H9 (cell line): Measurements from ENCODE around the gene ST3GAL6. TPM values are rescaled to one million over a fixed set of nuclear protein-coding genes. Genes with fewer than 3 reads are reported as not detected.
A peak's percentile ranks its signal among the peaks of the same experiment; 100 is the strongest.

ENCODE experiments used
- DNase-seq: peaks from one replicate; pipeline ENCODE4 v3.0.0-alpha.2; 2017
- H2AFZ ChIP-seq: one replicate; pipeline ENCODE4 v1.6.1; 2013; ENCODE audit warnings: mild to moderate bottlenecking, low read length, control low read depth, moderate library complexity
- H2AK5ac ChIP-seq: 2 replicates; pipeline ENCODE4 v1.6.1; 2013; ENCODE audit warnings: low read length, control low read depth, mixed read lengths; ENCODE audit not compliant: insufficient read length
- H2BK120ac ChIP-seq: one replicate; pipeline ENCODE4 v1.6.1; 2013; ENCODE audit warnings: low read depth, mild to moderate bottlenecking, low read length, control low read depth, inconsistent platforms; ENCODE audit not compliant: poor library complexity, severe bottlenecking
- H2BK12ac ChIP-seq: 2 replicates; pipeline ENCODE4 v1.6.1; 2013; ENCODE audit warnings: low read length, control low read depth, mixed read lengths, low read depth; ENCODE audit not compliant: insufficient read length
- H2BK15ac ChIP-seq: 2 replicates; pipeline ENCODE4 v1.6.1; 2013; ENCODE audit warnings: low read depth, low read length, control low read depth
- H2BK20ac ChIP-seq: one replicate; pipeline ENCODE4 v1.6.1; 2013; ENCODE audit warnings: low read depth, mild to moderate bottlenecking, low read length, control low read depth, inconsistent platforms; ENCODE audit not compliant: poor library complexity, severe bottlenecking
- H2BK5ac ChIP-seq: 2 replicates; pipeline ENCODE4 v1.6.1; 2013; ENCODE audit warnings: low read length, control low read depth, mixed read lengths; ENCODE audit not compliant: insufficient read length
- H3K14ac ChIP-seq: 2 replicates; pipeline ENCODE4 v1.6.1; 2013; ENCODE audit warnings: low read length, control low read depth; ENCODE audit not compliant: insufficient read depth
- H3K18ac ChIP-seq: 2 replicates; pipeline ENCODE4 v1.6.1; 2013; ENCODE audit warnings: low read depth, mild to moderate bottlenecking, mixed read lengths, low read length, control low read depth; ENCODE audit not compliant: insufficient read length
- H3K23ac ChIP-seq: 2 replicates; pipeline ENCODE4 v1.6.1; 2013; ENCODE audit warnings: low read length, control low read depth, mixed read lengths, low read depth; ENCODE audit not compliant: insufficient read length
- H3K23me2 ChIP-seq: 2 replicates; pipeline ENCODE4 v1.6.1; 2013; ENCODE audit warnings: low read depth, mild to moderate bottlenecking, mixed read lengths, low read length, control low read depth; ENCODE audit not compliant: insufficient read length, poor library complexity, severe bottlenecking
- H3K27ac ChIP-seq: 2 replicates; pipeline ENCODE4 v1.5.1; 2013; ENCODE audit warnings: low read length, control low read depth, mixed read lengths, low read depth; ENCODE audit not compliant: insufficient read length
- H3K27me3 ChIP-seq: 2 replicates; pipeline ENCODE4 v1.6.1; 2013; ENCODE audit warnings: low read length, control low read depth, inconsistent platforms; ENCODE audit not compliant: insufficient read depth
- H3K4ac ChIP-seq: 2 replicates; pipeline ENCODE4 v1.6.1; 2013; ENCODE audit warnings: low read depth, mild to moderate bottlenecking, control low read depth, inconsistent platforms, low read length, moderate library complexity
- H3K4me1 ChIP-seq: 2 replicates; pipeline ENCODE4 v1.6.1; 2013; ENCODE audit warnings: low read length, control low read depth, inconsistent platforms; ENCODE audit not compliant: insufficient read depth
- H3K4me2 ChIP-seq: 2 replicates; pipeline ENCODE4 v1.6.1; 2013; ENCODE audit warnings: low read length, control low read depth, mixed read lengths; ENCODE audit not compliant: insufficient read length, insufficient read depth
- H3K56ac ChIP-seq: 2 replicates; pipeline ENCODE4 v1.6.1; 2013; ENCODE audit warnings: low read depth, mild to moderate bottlenecking, mixed read lengths, low read length, control low read depth; ENCODE audit not compliant: insufficient read length
- H3K79me1 ChIP-seq: 2 replicates; pipeline ENCODE4 v1.6.1; 2013; ENCODE audit warnings: low read depth, mild to moderate bottlenecking, moderate library complexity, low read length, control low read depth, inconsistent platforms; ENCODE audit not compliant: insufficient read depth, poor library complexity, severe bottlenecking
- H3K79me2 ChIP-seq: 2 replicates; pipeline ENCODE4 v1.6.1; 2013; ENCODE audit warnings: low read length, control low read depth, inconsistent platforms; ENCODE audit not compliant: insufficient read depth
- H3K9ac ChIP-seq: 2 replicates; pipeline ENCODE4 v1.6.1; 2013; ENCODE audit warnings: low read length, control low read depth, mixed read lengths; ENCODE audit not compliant: insufficient read length; ENCODE audit errors: extremely low read depth
- H3K9me3 ChIP-seq: one replicate; pipeline ENCODE4 v1.6.1; 2013; ENCODE audit warnings: low read depth, low read length, inconsistent platforms; ENCODE audit not compliant: control insufficient read depth
- H3T11ph ChIP-seq: one replicate; pipeline ENCODE4 v1.6.1; 2013; ENCODE audit warnings: mild to moderate bottlenecking, low read length, control low read depth, inconsistent platforms
- H4K20me1 ChIP-seq: one replicate; pipeline ENCODE4 v1.6.1; 2013; ENCODE audit not compliant: control insufficient read depth, insufficient read length, insufficient read depth
- H4K5ac ChIP-seq: 2 replicates; pipeline ENCODE4 v1.6.1; 2013; ENCODE audit warnings: low read depth, mild to moderate bottlenecking, mixed read lengths, low read length, control low read depth; ENCODE audit not compliant: insufficient read length
- H4K8ac ChIP-seq: replicated peaks from 2 replicates; pipeline ENCODE4 v1.6.1; 2013; ENCODE audit warnings: low read length, control low read depth, mixed read lengths, low read depth; ENCODE audit not compliant: insufficient read length
- H4K91ac ChIP-seq: 2 replicates; pipeline ENCODE4 v1.6.1; 2013; ENCODE audit warnings: low read depth, mild to moderate bottlenecking, moderate library complexity, mixed read lengths, low read length, control low read depth; ENCODE audit not compliant: insufficient read length
- H3K27ac Mint-ChIP-seq, 3 experiments: 2 replicates in 2 of 3; 3 replicates in 1 of 3; pipeline ENCODE4 v1.8.0; 2020 to 2021; ENCODE audit warnings: mixed read lengths in 3 of 3, mild to moderate bottlenecking in 1 of 3, moderate library complexity in 1 of 3
- H3K27me3 Mint-ChIP-seq: 2 replicates; pipeline ENCODE4 v1.8.0; 2021; ENCODE audit warnings: low read depth, mild to moderate bottlenecking, moderate library complexity, mixed read lengths
- H3K36me3 Mint-ChIP-seq, 3 experiments: 2 replicates in 2 of 3; 3 replicates in 1 of 3; pipeline ENCODE4 v1.8.0; 2020 to 2021; ENCODE audit warnings: low read depth in 3 of 3, mixed read lengths in 3 of 3; ENCODE audit not compliant: insufficient read depth in 1 of 3
- H3K4me1 Mint-ChIP-seq, 2 experiments: 2 replicates each; pipeline ENCODE4 v1.8.0; 2020; ENCODE audit warnings: mixed read lengths in 2 of 2
- H3K4me3 Mint-ChIP-seq, 2 experiments: 2 replicates in 1 of 2; 3 replicates in 1 of 2; pipeline ENCODE4 v1.8.0; 2020 to 2021; ENCODE audit warnings: mild to moderate bottlenecking in 2 of 2, mixed read lengths in 2 of 2, moderate library complexity in 1 of 2
- H3K9me3 Mint-ChIP-seq, 2 experiments: 2 replicates in 1 of 2; 3 replicates in 1 of 2; pipeline ENCODE4 v1.8.0; 2020; ENCODE audit warnings: mild to moderate bottlenecking in 2 of 2, mixed read lengths in 2 of 2, moderate library complexity in 1 of 2
- CTCF ChIP-seq: fragments of 200-600 bp; sonication (generic); conservative IDR thresholded peaks from 3 replicates; pipeline ENCODE4 v1.8.0; 2021; ENCODE audit warnings: antibody characterized with exemption, mild to moderate bottlenecking
- WGBS: extraction: QIAGEN DNeasy Blood & Tissue Kit; methylation state at CpG from one replicate; pipeline ENCODE4 v1.1.7; 2013; ENCODE audit warnings: missing lambda C conversion rate, low lambda C conversion rate, mixed read lengths; ENCODE audit not compliant: insufficient read length; ENCODE audit errors: extremely low coverage; 5-methylcytosine and 5-hydroxymethylcytosine counted together
- total RNA-seq: library from RNA; stranded (reverse); gene quantifications from 2 replicates; pipeline ENCODE4 v1.2.1, GENCODE V29; 2021

ST3GAL6 gene
- total RNA-seq, 1 experiment from 2014 or later, result 6.4 TPM

- no peak for TF ChIP-seq CTCF
These were observed 31.3 kb upstream of the ST3GAL6 start for GRCh38 chr3:98731720-98732285.

More at GRCh38 chr3:98731720-98732285, 31.3 kb upstream of the ST3GAL6 start:
- no peak overlapping the region for H4K91ac ChIP-seq
- H3K27ac ChIP-seq, result no peak overlapping the region
- peak overlapping the region; percentile 89 for H3K4me2 ChIP-seq
- no peak overlapping the region for H4K5ac ChIP-seq
- Mint-ChIP-seq H3K36me3 (no peaks in the 10 kb centered on the region), H3K9me3 (no peaks in the 10 kb centered on the region; a peak in 1 of 5 replicates), H3K4me1 (peaks cover 22 to 31% of the 10 kb centered on the region in 2 experiments), H3K27me3 (peaks cover 48% of the 10 kb centered on the region), H3K27ac (peak overlapping the region in 1 of 3 experiments; percentile 40; a peak in 2 of 7 replicates), H3K4me3 (peak overlapping the region; percentile 77 to 88)
- H2AFZ ChIP-seq, result peak overlapping the region; percentile 82
- H3K9me3 ChIP-seq, result no peaks in the 10 kb centered on the region
- H3K4me1 ChIP-seq, result no peaks in the 10 kb centered on the region
- H3K18ac ChIP-seq, result no peak overlapping the region
- no peak overlapping the region for H3T11ph ChIP-seq
- H2BK20ac ChIP-seq, result no peak overlapping the region
- no peak overlapping the region for H2BK12ac ChIP-seq
- H3K79me1 ChIP-seq, result no peaks in the 10 kb centered on the region
- no peak overlapping the region for H2AK5ac ChIP-seq
- no peak overlapping the region for H3K14ac ChIP-seq
- no peak overlapping the region for H2BK5ac ChIP-seq
- no peaks in the 10 kb centered on the region for H4K20me1 ChIP-seq
- peak overlapping the region; percentile 26 for H3K9ac ChIP-seq
- no peak for DNase-seq
- no peak overlapping the region for H4K8ac ChIP-seq
- no peak overlapping the region for H3K23ac ChIP-seq
- H2BK120ac ChIP-seq, result no peak overlapping the region
- no peaks in the 10 kb centered on the region for H3K79me2 ChIP-seq
- H2BK15ac ChIP-seq, result no peak overlapping the region
- no peak overlapping the region for H3K56ac ChIP-seq
- no CpG with 5 or more reads among the region's 12 CpGs for WGBS
- H3K4ac ChIP-seq, result no peak overlapping the region
- peaks cover 21% of the 10 kb centered on the region for H3K23me2 ChIP-seq
- H3K27me3 ChIP-seq, result peaks cover 10% of the 10 kb centered on the region; the same call in 1 of the 2 replicates
